KMS-11 (cell line): ENCODE data around the gene GPC3.
A peak's percentile ranks its signal among the peaks of the same experiment; 100 is the strongest.

Experiments
- H2AFZ ChIP-seq: fragments of 200-600 bp; sonication (generic); 2 replicates; pipeline ENCODE4 v1.6.1; 2016; ENCODE audit warnings: antibody characterized with exemption, mixed run types, low read depth
- H3K27ac ChIP-seq: fragments of 200-600 bp; sonication (generic); 2 replicates; pipeline ENCODE4 v1.6.1; 2016; ENCODE audit warnings: mild to moderate bottlenecking, mixed run types
- H3K27me3 ChIP-seq: fragments of 200-600 bp; sonication (generic); 2 replicates; pipeline ENCODE4 v1.6.1; 2017; ENCODE audit warnings: mild to moderate bottlenecking, low read depth, mixed run types, moderate library complexity; ENCODE audit not compliant: insufficient read depth
- H3K36me3 ChIP-seq: fragments of 200-600 bp; sonication (generic); 2 replicates; pipeline ENCODE4 v1.6.1; 2017; ENCODE audit warnings: mild to moderate bottlenecking, mixed run types; ENCODE audit not compliant: insufficient read depth
- H3K4me1 ChIP-seq: fragments of 200-600 bp; sonication (generic); 2 replicates; pipeline ENCODE4 v1.6.1; 2016; ENCODE audit warnings: mild to moderate bottlenecking, low read depth, mixed run types; ENCODE audit not compliant: poor library complexity, severe bottlenecking
- H3K4me2 ChIP-seq: fragments of 200-600 bp; sonication (generic); 2 replicates; pipeline ENCODE4 v1.7.0; 2016; ENCODE audit warnings: mild to moderate bottlenecking, mixed run types
- H3K4me3 ChIP-seq: fragments of 200-600 bp; sonication (generic); IDR thresholded peaks from 2 replicates; pipeline ENCODE4 v1.6.1; 2017; ENCODE audit warnings: low read depth, low read length, mixed read lengths; ENCODE audit not compliant: insufficient read depth
- H3K79me2 ChIP-seq: fragments of 200-600 bp; sonication (generic); 2 replicates; pipeline ENCODE4 v1.6.1; 2016; ENCODE audit warnings: low read depth, mixed run types; ENCODE audit not compliant: insufficient read depth
- H3K9ac ChIP-seq: fragments of 200-600 bp; sonication (generic); 2 replicates; pipeline ENCODE4 v1.6.1; 2016; ENCODE audit warnings: mild to moderate bottlenecking, mixed run types
- H4K20me1 ChIP-seq: fragments of 200-600 bp; sonication (generic); 2 replicates; pipeline ENCODE4 v1.6.1; 2016; ENCODE audit warnings: mild to moderate bottlenecking, mixed run types; ENCODE audit not compliant: insufficient read depth
- CTCF ChIP-seq: fragments of 200-600 bp; sonication (generic); conservative IDR thresholded peaks from 2 replicates; pipeline ENCODE4 v1.6.1; 2017; ENCODE audit warnings: low read depth, mild to moderate bottlenecking, antibody characterized with exemption, low read length, moderate library complexity, mixed read lengths

Gene GPC3

DNA sequence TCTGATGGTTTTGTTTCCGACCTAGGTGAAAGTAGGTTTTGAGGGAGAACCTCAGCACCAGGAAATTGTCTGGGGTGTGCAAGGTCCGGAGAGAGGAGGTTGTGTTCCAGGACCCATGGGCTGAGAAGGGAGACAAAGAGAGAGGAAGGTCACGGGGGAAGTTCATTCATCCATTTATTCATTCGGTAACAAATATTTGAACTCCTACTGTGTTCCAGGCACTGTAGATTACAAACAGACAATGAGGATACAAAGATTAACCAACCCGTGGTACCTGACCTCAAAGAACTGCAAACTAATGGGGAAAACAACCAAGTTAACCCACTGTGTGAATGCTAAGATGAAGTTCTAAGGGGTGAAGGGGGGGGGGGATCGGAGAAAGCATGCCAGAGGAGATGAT is 1.8 kb upstream of the GPC3 start:
- Histone ChIP-seq H3K4me2 (no peak overlapping the region), H3K9ac (no peak overlapping the region), H3K79me2 (no peaks in the 10 kb centered on the region), H3K4me3 (no peak overlapping the region), H3K27ac (no peak overlapping the region), H4K20me1 (no peaks in the 10 kb centered on the region), H3K36me3 (no peaks in the 10 kb centered on the region), H3K4me1 (no peaks in the 10 kb centered on the region), H2AFZ (no peak overlapping the region), H3K27me3 (no peaks in the 10 kb centered on the region)
- no peak for TF ChIP-seq CTCF

GRCh38 chrX:133985967-133986683 is 731 bp upstream of the GPC3 start:
- Histone ChIP-seq H3K36me3 (no peaks in the 10 kb centered on the region), H3K27ac (no peak overlapping the region), H4K20me1 (no peaks in the 10 kb centered on the region), H3K4me1 (no peaks in the 10 kb centered on the region), H3K4me2 (no peak overlapping the region; the same call in 1 of the 2 replicates), H3K4me3 (no peak overlapping the region), H3K9ac (no peak overlapping the region), H3K27me3 (no peaks in the 10 kb centered on the region), H2AFZ (peak overlapping the region; percentile 10; the same call in 1 of the 2 replicates), H3K79me2 (no peaks in the 10 kb centered on the region)
- TF ChIP-seq CTCF, result no peak

DNA sequence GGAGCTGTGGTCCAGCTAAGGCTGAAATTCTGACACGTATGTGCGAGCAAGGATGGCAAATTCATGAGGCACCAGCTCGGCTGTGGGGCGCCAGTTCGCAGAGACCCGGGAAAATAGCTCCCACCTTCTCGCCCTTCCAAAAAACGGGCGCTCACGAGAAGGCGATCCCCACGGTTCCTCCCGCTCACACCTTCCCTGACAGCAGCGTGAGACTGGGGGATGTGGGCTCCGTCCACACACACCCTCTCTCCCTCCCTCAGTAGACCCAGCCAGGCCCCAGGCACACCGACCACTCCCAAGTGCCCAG is 584 bp downstream of the GPC3 start:
- H3K4me2 ChIP-seq, result no peak overlapping the region
- no peak overlapping the region for H3K4me3 ChIP-seq
- no peak overlapping the region for H2AFZ ChIP-seq
- H3K36me3 ChIP-seq, result no peaks in the 10 kb centered on the region
- H3K27me3 ChIP-seq, result no peaks in the 10 kb centered on the region
- no peak overlapping the region for H3K9ac ChIP-seq
- H3K27ac ChIP-seq, result no peak overlapping the region
- no peaks in the 10 kb centered on the region for H3K79me2 ChIP-seq
- H3K4me1 ChIP-seq, result no peaks in the 10 kb centered on the region
- no peak for TF ChIP-seq CTCF
- no peaks in the 10 kb centered on the region for H4K20me1 ChIP-seq

GRCh38 chrX:133983974-133984845 is 1.2 kb downstream of the GPC3 start:
- no peak for TF ChIP-seq CTCF
- no peaks in the 10 kb centered on the region for H3K36me3 ChIP-seq
- no peaks in the 10 kb centered on the region for H3K79me2 ChIP-seq
- no peaks in the 10 kb centered on the region for H3K27me3 ChIP-seq
- H3K9ac ChIP-seq, result no peak overlapping the region
- H3K4me2 ChIP-seq, result no peak overlapping the region
- no peak overlapping the region for H2AFZ ChIP-seq
- no peak overlapping the region for H3K27ac ChIP-seq
- H4K20me1 ChIP-seq, result no peaks in the 10 kb centered on the region
- no peaks in the 10 kb centered on the region for H3K4me1 ChIP-seq
- H3K4me3 ChIP-seq, result no peak overlapping the region
